ENCODE measurements around the gene RPN2.

RPN2 gene

GRCh38 chr20:37282556-37282955 is 103.4 kb downstream of the RPN2 start:
- Histone ChIP-seq H3K9ac (ENCODE audit: low read length) (no peak overlapping the region), H4K20me1 (ENCODE audit: low read depth, low read length) (no peaks in the 10 kb centered on the region), H3K27me3 (ENCODE audit: low read length) (no peaks in the 10 kb centered on the region), H3K9me2 (replicated peaks; ENCODE audit: insufficient read depth, low read length) (no peaks in the 10 kb centered on the region), H3K4me2 (ENCODE audit: low read depth, low read length, poor library complexity, severe bottlenecking) (no peak overlapping the region), H2AFZ (ENCODE audit: low read depth, low read length, severe bottlenecking) (no peak overlapping the region), H3K79me2 (ENCODE audit: insufficient read depth, low read length) (no peaks in the 10 kb centered on the region), H3K4me3 (ENCODE audit: insufficient read depth, low read length, poor library complexity, severe bottlenecking) (no peak overlapping the region), H3F3A (ENCODE audit: insufficient read depth) (no peaks in the 10 kb centered on the region), H3K27ac (ENCODE audit: low read depth, low read length) (no peak overlapping the region), H3K9me3 (ENCODE audit: insufficient read depth, low read length) (no peaks in the 10 kb centered on the region), H3K36me3 (ENCODE audit: low read length) (no peaks in the 10 kb centered on the region)
- TF ChIP-seq EZH2phosphoT487 (conservative IDR thresholded peaks at IDR 0.05; ENCODE audit: low read length) (no peak), CTCF (IDR thresholded peaks at IDR 0.05; ENCODE audit: insufficient read depth, low read length, poor library complexity, severe bottlenecking) (no peak)

- Histone ChIP-seq H3K36me3 (ENCODE audit: low read length) (no peaks in the 10 kb centered on the region), H3F3A (ENCODE audit: insufficient read depth) (0 out of 2 replicates have a peak, but pooled peaks cover 3% of the 10 kb centered on the region), H3K9me2 (replicated peaks; ENCODE audit: insufficient read depth, low read length) (no peaks in the 10 kb centered on the region), H3K27me3 (ENCODE audit: low read length) (no peaks in the 10 kb centered on the region), H3K79me2 (ENCODE audit: insufficient read depth, low read length) (no peaks in the 10 kb centered on the region), H4K20me1 (ENCODE audit: low read depth, low read length) (no peaks in the 10 kb centered on the region), H3K4me3 (ENCODE audit: insufficient read depth, low read length, poor library complexity, severe bottlenecking) (no peak overlapping the region), H2AFZ (ENCODE audit: low read depth, low read length, severe bottlenecking) (no peak overlapping the region), H3K9me3 (ENCODE audit: insufficient read depth, low read length) (no peaks in the 10 kb centered on the region), H3K9ac (ENCODE audit: low read length) (no peak overlapping the region), H3K4me2 (ENCODE audit: low read depth, low read length, poor library complexity, severe bottlenecking) (no peak overlapping the region), H3K27ac (ENCODE audit: low read depth, low read length) (no peak overlapping the region)
- TF ChIP-seq CTCF (IDR thresholded peaks at IDR 0.05; ENCODE audit: insufficient read depth, low read length, poor library complexity, severe bottlenecking) (no peak), EZH2phosphoT487 (conservative IDR thresholded peaks at IDR 0.05; ENCODE audit: low read length) (no peak)
These were observed 104.5 kb downstream of the RPN2 start for GRCh38 chr20:37283530-37284195.

GRCh38 chr20:37284691-37285161 is 105.6 kb downstream of the RPN2 start:
- TF ChIP-seq EZH2phosphoT487 (conservative IDR thresholded peaks at IDR 0.05; ENCODE audit: low read length): no peak
- TF ChIP-seq CTCF (IDR thresholded peaks at IDR 0.05; ENCODE audit: insufficient read depth, low read length, poor library complexity, severe bottlenecking): no peak
- H4K20me1 ChIP-seq (ENCODE audit: low read depth, low read length): no peaks in the 10 kb centered on the region

More at GRCh38 chr20:37284691-37285161, 105.6 kb downstream of the RPN2 start:
- no peak overlapping the region for H3K4me3 ChIP-seq (ENCODE audit: insufficient read depth, low read length, poor library complexity, severe bottlenecking)
- no peak overlapping the region for H2AFZ ChIP-seq (ENCODE audit: low read depth, low read length, severe bottlenecking)
- H3K9ac ChIP-seq (ENCODE audit: low read length): no peak overlapping the region
- H3F3A ChIP-seq (ENCODE audit: insufficient read depth): 0 out of 2 replicates have a peak, but pooled peaks cover 5% of the 10 kb centered on the region
- H3K9me3 ChIP-seq (ENCODE audit: insufficient read depth, low read length): no peaks in the 10 kb centered on the region
- no peak overlapping the region for H3K27ac ChIP-seq (ENCODE audit: low read depth, low read length)
- H3K79me2 ChIP-seq (ENCODE audit: insufficient read depth, low read length): peaks cover 4% of the 10 kb centered on the region
- no peaks in the 10 kb centered on the region for H3K36me3 ChIP-seq (ENCODE audit: low read length)
- H3K4me2 ChIP-seq (ENCODE audit: low read depth, low read length, poor library complexity, severe bottlenecking): no peak overlapping the region
- H3K9me2 ChIP-seq (replicated peaks; ENCODE audit: insufficient read depth, low read length): no peaks in the 10 kb centered on the region
- no peaks in the 10 kb centered on the region for H3K27me3 ChIP-seq (ENCODE audit: low read length)

All from SU-DHL-6 (cell line).